MCF 10A (cell line): ENCODE measurements around the gene PPP2CA. TPM values are rescaled to one million over a fixed set of nuclear protein-coding genes. Genes with fewer than 3 reads are reported as not detected.

Experiments used
- Bru-seq: library from RNA; stranded (reverse); fragments of 400-500 nt; gene quantifications from one replicate; lab custom pipeline; 2021; lab: Mats Ljungman, UMichigan
- BruChase-seq, 2 experiments: library from RNA; stranded (reverse); fragments of 400-500 nt; gene quantifications; one replicate each; lab custom pipeline; 2021; lab: Mats Ljungman, UMichigan
- BruUV-seq: library from RNA; stranded (reverse); fragments of 400-500 nt; replicated peaks from 2 replicates; lab custom pipeline; 2021; lab: Mats Ljungman, UMichigan
- CTCF ChIA-PET: fragments of 300-600 bp; sonication (Branson Sonifier 250); formaldehyde crosslinking; extraction: SDS; loops from one replicate; lab custom pipeline; 2021; ENCODE audit warnings: antibody characterized with exemption, inconsistent platforms; lab: Yijun Ruan, JAX
- POLR2A ChIA-PET: fragments of 300-600, 350-650 bp; sonication (Branson Sonifier 250); formaldehyde crosslinking; extraction: SDS; loops from one replicate; lab custom pipeline; 2020; ENCODE audit warnings: antibody characterized with exemption, inconsistent platforms; lab: Yijun Ruan, JAX
- DNase-seq: peaks from one replicate; pipeline ENCODE4 v3.0.0-alpha.2; 2018; ENCODE audit not compliant: unreplicated experiment
- H3K27ac Mint-ChIP-seq: one replicate; pipeline ENCODE4 v1.8.0; 2022; ENCODE audit warnings: mild to moderate bottlenecking, low read depth, mixed read lengths; ENCODE audit not compliant: unreplicated experiment
- H3K27me3 Mint-ChIP-seq: one replicate; pipeline ENCODE4 v1.8.0; 2022; ENCODE audit warnings: mixed read lengths; ENCODE audit not compliant: insufficient read depth, unreplicated experiment
- H3K36me3 Mint-ChIP-seq: one replicate; pipeline ENCODE4 v1.8.0; 2022; ENCODE audit warnings: mild to moderate bottlenecking, moderate library complexity, mixed read lengths; ENCODE audit not compliant: insufficient read depth, unreplicated experiment
- H3K4me1 Mint-ChIP-seq: one replicate; pipeline ENCODE4 v1.8.0; 2022; ENCODE audit warnings: mixed read lengths; ENCODE audit not compliant: insufficient read depth, unreplicated experiment
- H3K4me3 Mint-ChIP-seq: one replicate; pipeline ENCODE4 v1.8.0; 2022; ENCODE audit warnings: mild to moderate bottlenecking, moderate library complexity, mixed read lengths; ENCODE audit not compliant: unreplicated experiment
- H3K9me3 Mint-ChIP-seq: one replicate; pipeline ENCODE4 v1.8.0; 2022; ENCODE audit warnings: mixed read lengths; ENCODE audit not compliant: unreplicated experiment
- CTCF ChIP-seq: fragments of 200-600 bp; IDR thresholded peaks from one replicate; pipeline ENCODE4 v1.8.0; 2022; ENCODE audit warnings: antibody characterized with exemption, mild to moderate bottlenecking; ENCODE audit not compliant: unreplicated experiment
- intact Hi-C: fragments of 100-400 bp; cut with micrococcal nuclease; formaldehyde crosslinking; loops from 2 replicates; pipeline ENCODE4 v1.14.1; 2022
- long read RNA-seq: library from polyadenylated mRNA; stranded (forward); transcript quantifications from one replicate; pipeline ENCODE4 v2.0.0, GENCODE V29; 2022
- total RNA-seq: library from RNA; stranded (reverse); gene quantifications from 2 replicates; pipeline ENCODE4 v1.2.3, GENCODE V29; 2022

PPP2CA gene
- 317 and 359 TPM in 2 replicates for total RNA-seq
- Bru-seq, nascent RNA: percentile 99 among the genes with signal in this experiment
- BruChase-seq, experiment 1, labeled RNA remaining after a 6-hour chase: percentile 100 among the genes with signal in this experiment
- BruChase-seq, experiment 2, labeled RNA remaining after a 2-hour chase: percentile 100 among the genes with signal in this experiment
- long read RNA-seq, full-length matches to known transcripts: 1,062 of 1,114 reads
- long read RNA-seq, partial matches to known transcripts: 11 of 1,114 reads
- long read RNA-seq, other reads (novel, unspliced or antisense): 41 of 1,114 reads

GRCh38 chr5:134225780-134226440, at the start of gene PPP2CA:
TSS of gene PPP2CA (minus strand) at chr5:134226073. CDS start at chr5:134225861, 212 bp downstream.
- Mint-ChIP-seq H3K27ac (peak within 1 kb of the TSS; percentile 100), H3K27me3 (no peaks in the 10 kb centered on the region), H3K36me3 (peaks cover 21% of the 10 kb centered on the region), H3K9me3 (no peaks in the 10 kb centered on the region), H3K4me1 (peaks cover 34% of the 10 kb centered on the region), H3K4me3 (peak within 1 kb of the TSS; percentile 97)
- ChIA-PET CTCF (interaction anchor here (0.6 to 9.0 kb wide), 17 partner anchors 11 to 653 kb away, joined by 3 to 82 read pairs (median 4); partner anchors contain the start of gene SKP1), POLR2A (interaction anchor here (0.6 to 9.4 kb wide), 55 partner anchors 8 to 1263 kb away, joined by 3 to 349 read pairs (median 5); partner anchors contain the start of genes AFF4, C5orf24, CAMLG and CDKL3)
- peak; percentile 99 for DNase-seq
- no peak for TF ChIP-seq CTCF
- intact Hi-C loops: loop anchor here (1.0 to 2.0 kb wide), 4 partner anchors 21 to 63 kb away; partner anchors contain the start of gene SKP1
- no TSS peak for BruUV-seq

- Mint-ChIP-seq H3K9me3 (no peaks in the 10 kb centered on the region), H3K4me1 (peaks cover 14% of the 10 kb centered on the region), H3K4me3 (no peak overlapping the region), H3K36me3 (no peaks in the 10 kb centered on the region), H3K27me3 (no peaks in the 10 kb centered on the region), H3K27ac (no peak overlapping the region)
- ChIA-PET POLR2A (interaction anchor here (0.6 to 1.3 kb wide), 4 partner anchors 26 to 97 kb away, joined by 3 to 8 read pairs (median 4); partner anchors contain the start of genes PPP2CA and SKP1), CTCF (interaction anchor here (1.3 to 1.6 kb wide), 2 partner anchors 14 to 16 kb away, joined by 4 to 5 read pairs; no protein-coding TSS in a partner anchor)
- no peak for TF ChIP-seq CTCF
- intact Hi-C loops: no loop called here
- BruUV-seq: no TSS peak
- peak; percentile 41 for DNase-seq
Measured at GRCh38 chr5:134273642-134274395, 47.9 kb upstream of the PPP2CA start.

GRCh38 chr5:134271059-134271458, 45.2 kb upstream of the PPP2CA start:
- DNase-seq: no peak
- Mint-ChIP-seq H3K4me1 (peaks cover 21% of the 10 kb centered on the region), H3K4me3 (no peak overlapping the region), H3K27ac (no peak overlapping the region), H3K36me3 (no peaks in the 10 kb centered on the region), H3K9me3 (no peaks in the 10 kb centered on the region), H3K27me3 (no peaks in the 10 kb centered on the region)
- TF ChIP-seq CTCF: no peak
- POLR2A ChIA-PET: interaction anchor here (1.2 kb wide), 1 partner anchor 46 kb away, joined by 4 read pairs; no protein-coding TSS in a partner anchor
- CTCF ChIA-PET: interaction anchor here (0.6 to 2.4 kb wide), 3 partner anchors 58 to 231 kb away, joined by 3 to 9 read pairs (median 4); no protein-coding TSS in a partner anchor
- no TSS peak for BruUV-seq
- intact Hi-C loops: no loop called here
